ENCODE measurements around the gene MRPS23. TPM values are rescaled to one million over a fixed set of nuclear protein-coding genes. Genes with fewer than 3 reads are reported as not detected.

The MRPS23 gene
- total and polyA plus RNA-seq, 2 of the 13 experiments (the other 11 are each of a cell fraction or from before 2014, with no cell fraction given) = 63.2 to 181 TPM

- TF ChIP-seq MLXIP (CRISPR knock-in tag; IDR thresholded peaks at IDR 0.05; ENCODE audit: borderline replicate concordance) = no peak
- no peak for TF ChIP-seq JARID2 (CRISPR knock-in tag; IDR thresholded peaks at IDR 0.05; ENCODE audit: insufficient replicate concordance)
- TF ChIP-seq CEBPZ (IDR thresholded peaks at IDR 0.05; ENCODE audit: low read length) = no peak
- no peak for TF ChIP-seq ZNF773 (CRISPR knock-in tag; IDR thresholded peaks at IDR 0.05; ENCODE audit: borderline replicate concordance)
- peak; percentile 61 for TF ChIP-seq PATZ1 (CRISPR knock-in tag; IDR thresholded peaks at IDR 0.05)
- no peak for TF ChIP-seq ZNF253 (CRISPR knock-in tag; IDR thresholded peaks at IDR 0.05; ENCODE audit: borderline replicate concordance)
- TF ChIP-seq RELA (CRISPR knock-in tag; IDR thresholded peaks at IDR 0.05) = no peak
- TF ChIP-seq FOXP1 (IDR thresholded peaks at IDR 0.05) = no peak
- no peak for TF ChIP-seq FOXP1 (CRISPR knock-in tag; IDR thresholded peaks at IDR 0.05)
- TF ChIP-seq CEBPG (CRISPR knock-in tag; IDR thresholded peaks at IDR 0.05) = no peak
- no peak for TF ChIP-seq TRIM24 (CRISPR knock-in tag; IDR thresholded peaks at IDR 0.05)
- TF ChIP-seq HCFC1 (IDR thresholded peaks at IDR 0.05; ENCODE audit: low read depth, low read length) = no peak
- no peak for TF ChIP-seq CBX2 (IDR thresholded peaks at IDR 0.05; ENCODE audit: low read depth, low read length)
- TF ChIP-seq CBX2 (CRISPR knock-in tag; IDR thresholded peaks at IDR 0.05; ENCODE audit: low read depth) = no peak
- TF ChIP-seq ASH2L (IDR thresholded peaks at IDR 0.05; ENCODE audit: insufficient read length, low read depth, low read length) = no peak
- no peak for TF ChIP-seq MIXL1 (CRISPR knock-in tag; IDR thresholded peaks at IDR 0.05)
- no peak for TF ChIP-seq SRSF4 (IDR thresholded peaks at IDR 0.05; ENCODE audit: low read depth, low read length, poor library complexity, severe bottlenecking)
- TF ChIP-seq ZNF362 (CRISPR knock-in tag; IDR thresholded peaks at IDR 0.05; ENCODE audit: borderline replicate concordance) = no peak
- no peak for TF ChIP-seq SETDB1 (CRISPR knock-in tag; IDR thresholded peaks at IDR 0.05; ENCODE audit: borderline replicate concordance)
- no peak for TF ChIP-seq NFKBIZ (CRISPR knock-in tag; IDR thresholded peaks at IDR 0.05)
Observed at GRCh38 chr17:57868007-57868909, 18.4 kb upstream of the MRPS23 start (continued).

Measured in HepG2 (cell line).